ENCODE measurements around the gene EXTL2.
"Not testable (repeated sequence)": the region's sequence is repeated elsewhere in the genome, so short reads cannot be mapped to it uniquely, and the experiment has no call there.

The EXTL2 gene

DNA sequence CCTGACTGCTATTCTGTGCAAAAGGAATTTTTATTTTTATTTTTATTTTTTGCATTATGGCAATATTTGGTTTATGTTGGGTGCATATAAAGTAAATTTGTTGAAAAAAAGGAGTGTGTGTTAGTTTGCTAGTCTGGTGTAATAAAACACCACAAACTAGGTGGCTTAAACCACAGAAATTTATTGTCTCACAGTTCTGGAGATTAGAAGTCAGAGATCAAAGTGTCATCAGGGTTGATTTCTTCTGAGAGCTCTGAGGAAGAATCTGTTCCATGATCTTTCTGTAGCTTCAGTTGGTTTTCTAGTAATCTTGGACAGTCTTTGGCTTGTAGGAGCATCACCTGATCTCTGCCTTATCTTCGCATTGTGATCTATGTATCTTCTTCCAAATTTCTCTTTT lies 7.7 kb upstream of the EXTL2 start:
- DNase-seq (ENCODE audit: low read depth in 2 of 2): no peak

DNA sequence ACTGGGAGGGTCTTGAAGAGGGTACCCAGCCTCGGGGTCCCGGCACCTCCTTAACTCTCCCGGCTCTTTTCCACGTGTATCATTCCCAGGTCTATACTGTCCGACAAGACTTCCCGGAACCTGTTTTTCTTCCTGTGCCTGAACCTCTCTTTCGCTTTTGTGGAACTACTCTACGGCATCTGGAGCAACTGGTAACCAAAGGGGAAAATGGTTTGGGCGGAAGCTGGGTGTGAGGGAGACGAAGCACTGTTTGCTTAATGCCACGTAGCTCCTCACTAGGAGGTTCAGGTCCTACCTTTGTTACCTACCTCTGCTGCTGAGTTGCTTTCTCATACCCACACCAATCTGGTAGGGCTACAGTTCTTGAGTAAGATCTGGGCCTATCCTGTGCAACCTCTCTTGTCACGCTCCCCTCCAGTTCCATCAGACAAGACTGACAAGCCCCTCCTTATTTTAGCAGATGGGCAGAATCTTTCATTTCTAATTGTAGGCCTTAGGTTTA lies 1.9 kb upstream of the EXTL2 start:
- peak in 1 of 2 donors; percentile 39 for DNase-seq (ENCODE audit: low read depth in 2 of 2)

DNA sequence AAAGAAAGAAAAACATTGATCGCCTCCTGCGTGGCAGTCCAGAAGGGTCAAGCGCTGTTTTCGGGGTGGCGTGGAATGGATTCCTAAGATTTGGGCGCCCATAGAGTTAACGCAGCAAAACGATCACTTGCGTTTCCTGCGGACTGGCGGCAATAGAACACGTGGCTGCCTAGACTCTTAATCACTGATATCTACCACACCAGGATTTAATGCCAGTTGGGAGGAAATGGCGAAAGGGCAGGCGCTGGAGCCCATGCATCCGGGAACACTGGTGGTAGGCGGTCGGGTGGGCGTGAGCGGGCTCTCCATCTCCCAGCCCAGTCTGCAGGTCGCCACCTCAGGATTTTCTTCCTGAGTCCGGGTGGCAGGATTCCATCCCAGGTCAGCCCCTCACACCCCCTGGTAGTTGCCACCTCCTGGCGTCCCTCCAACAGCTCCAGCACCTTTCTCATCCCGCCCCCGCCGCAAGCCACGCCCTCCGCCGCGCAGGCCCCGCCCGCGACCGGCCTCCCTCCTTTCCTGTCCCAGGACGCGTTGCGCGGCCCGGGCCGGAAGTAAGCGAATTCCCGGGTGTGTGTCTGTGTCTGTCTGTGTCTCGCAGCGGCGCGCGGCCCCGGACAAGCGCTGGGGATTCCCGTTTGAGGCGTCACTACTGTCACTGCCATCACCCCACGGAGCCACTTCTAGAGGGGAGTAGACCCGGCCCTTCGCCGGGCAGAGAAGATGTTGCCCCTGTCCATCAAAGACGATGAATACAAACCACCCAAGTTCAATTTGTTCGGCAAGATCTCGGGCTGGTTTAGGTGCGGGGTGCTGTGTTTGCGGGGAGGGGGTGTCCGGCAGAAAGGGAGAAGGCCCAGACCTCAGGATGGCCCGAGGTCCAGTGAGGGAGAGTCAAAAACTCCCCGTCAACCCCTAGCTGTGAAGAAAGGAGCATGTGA lies 1.2 kb upstream of the EXTL2 start, which contains the start of gene SLC30A7:
Gene SLC30A7, plus strand, starts transcription at position 551 of the 941 bp plus-strand sequence. Its CDS starts 173 bp downstream, at position 724.
- DNase-seq (ENCODE audit: low read depth in 2 of 2): peak; percentile 92 to 95

DNA sequence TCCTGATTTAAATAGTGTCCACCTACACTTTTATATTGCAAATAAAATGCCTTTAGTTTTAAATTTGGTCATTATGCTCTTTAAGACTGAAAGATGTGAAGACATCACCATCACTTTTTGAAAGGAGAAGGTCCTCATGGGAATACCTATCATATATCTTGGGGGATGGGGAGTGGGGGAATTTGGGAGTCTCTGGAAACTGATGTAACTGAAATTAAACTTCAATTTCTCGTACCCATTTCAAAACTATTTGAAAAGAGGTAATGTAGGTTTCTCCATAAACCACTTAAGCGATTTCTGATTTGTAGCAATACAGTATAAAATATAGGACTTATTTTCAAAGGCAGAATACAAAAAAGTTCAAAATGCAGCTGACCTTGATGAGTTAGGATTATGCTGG lies 924 bp downstream of the EXTL2 start:
- DNase-seq (ENCODE audit: low read depth in 2 of 2): no peak

DNA sequence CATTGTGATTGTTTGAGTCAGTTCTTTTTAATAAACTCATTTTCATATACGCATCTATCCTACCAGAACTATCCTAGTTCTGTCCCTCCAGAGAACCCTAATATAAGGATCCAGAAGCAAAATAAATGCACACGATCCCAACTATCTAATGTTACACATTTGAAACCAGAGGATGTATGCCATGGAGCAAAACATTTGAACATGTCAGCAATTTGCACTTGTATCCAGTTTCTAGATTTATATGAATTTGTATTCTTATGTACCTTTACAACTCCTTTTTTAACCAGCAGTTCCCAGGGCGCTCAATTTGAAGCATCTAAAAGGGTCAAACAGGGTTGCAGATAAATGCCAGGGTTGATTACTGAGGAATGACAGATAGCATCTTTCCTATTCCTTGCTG lies 2.1 kb downstream of the EXTL2 start:
- DNase-seq (ENCODE audit: low read depth in 2 of 2): no peak

DNA sequence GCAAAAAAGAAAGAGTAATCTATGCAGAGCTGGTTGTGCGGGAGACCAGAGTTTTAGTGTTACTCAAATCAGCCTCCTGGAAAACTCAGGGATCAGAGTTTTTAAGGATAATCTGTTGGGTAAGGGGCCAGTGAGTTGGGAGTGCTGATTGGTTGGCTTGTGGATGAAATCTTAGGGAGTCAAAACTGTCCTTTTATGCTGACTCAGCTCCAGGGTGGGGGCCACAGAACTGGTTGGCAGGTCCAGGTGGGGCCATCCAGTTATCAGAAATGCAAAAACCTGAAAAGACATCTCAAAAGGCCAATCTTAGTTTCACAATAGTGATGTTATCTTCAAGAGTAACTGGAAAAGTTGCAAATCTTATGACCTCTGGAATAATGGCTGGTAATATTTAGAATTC lies 3.3 kb downstream of the EXTL2 start:
- no peak for DNase-seq (ENCODE audit: low read depth in 2 of 2)

DNA sequence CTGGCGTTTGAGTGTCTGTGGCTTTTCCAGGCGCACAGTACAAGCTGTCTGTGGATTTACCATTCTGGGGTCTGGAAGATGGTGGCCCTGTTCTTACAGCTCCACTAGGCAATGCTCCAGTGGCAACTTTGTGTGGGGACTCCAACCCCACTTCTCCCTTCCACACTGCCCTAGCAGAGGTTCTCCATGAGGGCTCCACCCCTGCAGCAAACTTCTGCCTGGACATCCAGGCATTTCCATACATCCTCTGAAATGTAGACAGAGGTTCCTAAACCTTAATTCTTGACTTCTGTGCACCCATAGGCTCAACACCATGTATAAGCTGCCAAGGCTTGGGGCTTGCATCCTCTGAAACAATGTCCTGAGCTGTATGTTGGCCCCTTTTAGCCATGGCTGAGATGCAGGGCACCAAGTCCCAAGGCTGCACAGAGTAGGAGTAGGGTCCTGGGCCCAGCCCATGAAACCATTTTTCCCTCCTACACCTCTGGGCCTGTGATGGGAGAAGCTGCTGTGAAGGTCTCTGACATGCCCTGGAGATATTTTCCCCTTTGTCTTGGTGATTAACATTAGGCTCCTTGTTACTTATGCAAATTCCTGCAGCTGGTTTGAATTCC lies 4.7 kb downstream of the EXTL2 start:
- DNase-seq (ENCODE audit: low read depth in 2 of 2): not testable (repeated sequence)

DNA sequence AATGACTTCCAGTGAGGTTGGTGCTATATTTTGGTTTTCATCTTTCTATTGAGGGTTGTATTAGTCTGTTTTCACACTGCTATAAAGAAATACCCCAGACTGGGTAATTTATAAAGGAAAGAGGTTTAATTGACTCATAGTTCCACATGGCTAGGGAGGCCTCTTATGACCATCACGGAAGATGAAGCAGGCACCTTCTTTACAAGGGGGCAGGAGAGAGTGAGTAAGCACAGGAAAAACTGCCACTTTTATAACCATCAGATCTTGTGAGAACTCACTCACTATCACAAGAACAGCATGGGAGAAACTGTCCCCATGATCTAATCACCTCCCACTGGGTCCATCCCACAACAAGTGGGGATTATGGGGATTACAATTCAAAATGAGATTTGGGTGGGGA lies 5.6 kb downstream of the EXTL2 start:
- DNase-seq (ENCODE audit: low read depth in 2 of 2): not testable (repeated sequence)

DNA sequence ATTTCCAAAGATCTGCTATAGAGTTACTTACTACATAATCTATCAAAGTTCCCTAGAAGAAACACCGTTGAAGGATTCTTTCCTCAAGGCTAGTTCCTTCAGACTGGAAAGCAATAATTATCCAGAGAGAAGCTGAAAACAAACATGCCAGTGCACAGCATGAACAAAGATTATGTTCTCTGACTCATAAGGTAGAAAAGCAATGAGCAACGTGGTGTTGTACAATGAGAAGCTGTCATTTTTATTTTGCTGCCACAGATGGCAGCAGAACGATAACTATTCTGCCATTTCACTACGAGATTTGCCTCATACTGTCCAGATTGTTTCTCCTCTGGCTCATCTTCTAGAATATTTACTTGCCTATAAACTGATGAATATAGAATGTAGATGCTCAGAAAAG lies 10.7 kb downstream of the EXTL2 start:
- no peak for DNase-seq (ENCODE audit: low read depth in 2 of 2)

DNA sequence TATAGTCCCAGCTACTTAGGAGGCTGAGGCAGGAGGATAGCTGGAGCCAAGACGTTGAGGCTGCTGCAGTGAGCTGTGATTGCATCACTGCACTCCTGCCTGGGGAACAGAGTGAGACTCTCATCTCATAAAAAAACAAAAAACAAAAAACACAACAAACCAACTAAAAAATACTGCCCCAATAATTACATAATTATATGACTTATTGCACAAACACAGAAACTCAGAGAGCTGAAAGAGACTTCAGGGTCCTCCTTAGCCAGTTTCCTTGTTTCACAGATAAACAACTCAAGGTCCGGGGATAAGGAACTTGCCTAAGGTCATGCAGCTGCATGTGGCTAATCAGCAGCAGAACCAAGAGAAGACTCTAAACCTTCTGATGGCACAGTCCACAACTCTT lies 11.9 kb downstream of the EXTL2 start:
- DNase-seq (ENCODE audit: low read depth in 2 of 2): no peak

DNA sequence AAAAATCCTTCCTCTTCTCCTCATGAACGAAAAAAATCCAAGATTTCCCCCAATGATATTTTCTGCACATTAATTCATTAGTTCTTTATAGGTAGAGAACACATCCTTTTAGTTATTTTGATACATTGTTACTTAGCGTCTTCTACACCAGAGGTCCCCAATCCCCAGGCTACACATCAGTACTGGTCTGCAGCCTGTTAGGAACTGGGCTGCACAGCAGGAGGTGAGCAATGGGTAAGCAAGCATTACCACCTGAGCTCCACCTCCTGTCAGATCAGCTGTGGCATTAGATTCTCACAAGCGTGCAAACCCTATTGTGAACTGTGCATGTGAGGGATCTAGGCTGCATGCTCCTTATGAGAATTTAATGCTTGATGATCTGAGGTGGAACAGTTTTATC lies 13.0 kb downstream of the EXTL2 start:
- no peak for DNase-seq (ENCODE audit: low read depth in 2 of 2)

DNA sequence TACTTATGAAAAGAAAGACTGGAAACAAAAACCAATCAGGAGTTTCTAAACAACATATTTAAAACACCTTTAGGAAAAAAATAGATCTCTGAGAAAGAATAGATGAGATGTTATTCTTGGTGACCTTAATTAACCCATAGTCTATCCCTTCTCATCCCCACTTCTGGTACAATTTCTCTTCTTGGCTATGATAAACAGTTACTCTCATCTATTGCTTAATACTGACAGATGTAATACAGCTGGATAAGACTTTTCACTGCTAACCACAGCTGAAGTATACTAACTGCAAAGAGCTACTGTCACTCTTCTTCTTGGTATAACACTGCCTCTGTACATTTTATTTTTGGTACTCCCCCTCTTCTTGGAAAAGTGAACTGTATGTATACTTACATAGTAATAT lies 15.2 kb downstream of the EXTL2 start:
- DNase-seq (ENCODE audit: low read depth in 2 of 2): no peak

DNA sequence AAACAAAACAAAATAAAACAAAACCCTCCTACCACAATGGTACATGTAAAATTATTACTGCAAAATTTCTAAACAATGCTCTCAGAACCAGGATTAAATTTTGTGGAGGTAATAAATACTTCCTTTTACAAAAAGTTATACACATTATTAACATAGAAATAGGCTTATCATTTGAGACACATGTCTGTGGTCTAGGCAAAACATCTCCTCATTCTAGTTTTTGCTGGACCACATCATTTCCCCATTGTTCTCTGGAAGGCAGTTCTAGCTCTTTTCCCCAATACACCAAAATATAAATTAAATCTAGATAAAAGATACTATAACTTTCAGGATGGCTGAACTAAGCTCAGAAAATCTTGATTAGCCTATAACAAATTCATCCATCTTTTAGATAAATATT lies 18.4 kb downstream of the EXTL2 start:
- DNase-seq (ENCODE audit: low read depth in 2 of 2): no peak

DNA sequence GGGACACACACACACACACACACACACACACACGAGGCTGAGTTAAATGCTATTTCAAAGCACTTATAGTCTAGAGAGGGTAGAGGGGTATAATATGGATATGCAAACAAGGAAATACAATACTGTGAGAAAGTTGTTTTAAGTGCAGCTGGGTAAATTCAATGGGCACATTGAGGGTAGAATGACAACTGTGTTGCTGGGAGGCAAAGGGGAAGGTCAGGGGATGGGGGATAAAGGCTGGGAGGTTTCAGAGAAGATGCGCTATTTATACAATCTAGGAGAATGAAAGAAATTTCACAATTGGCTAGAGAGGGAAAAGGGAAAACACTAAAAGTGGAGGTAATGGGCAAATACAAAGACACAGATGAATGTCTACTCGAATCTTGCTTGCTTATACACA lies 19.4 kb downstream of the EXTL2 start:
- DNase-seq (ENCODE audit: low read depth in 2 of 2): no peak

DNA sequence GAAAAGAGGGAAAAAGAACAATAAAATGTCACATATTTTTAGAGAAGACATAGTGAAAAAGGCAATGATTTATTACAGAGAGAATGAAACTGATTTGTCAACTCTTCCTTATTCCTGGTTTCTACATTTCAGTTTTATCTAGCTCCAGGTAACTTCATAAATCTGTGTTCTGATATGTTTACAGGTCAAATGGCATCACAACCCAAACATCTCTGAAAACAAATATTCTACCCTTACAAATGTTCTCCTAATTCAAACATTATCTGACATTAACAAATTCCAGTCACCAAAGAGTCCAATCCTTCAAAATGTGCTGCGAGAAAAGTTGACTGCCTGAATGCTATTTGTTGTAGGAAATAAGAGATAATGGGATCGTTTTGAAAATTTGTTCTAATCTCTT lies 20.2 kb downstream of the EXTL2 start:
- no peak for DNase-seq (ENCODE audit: low read depth in 2 of 2)

DNA sequence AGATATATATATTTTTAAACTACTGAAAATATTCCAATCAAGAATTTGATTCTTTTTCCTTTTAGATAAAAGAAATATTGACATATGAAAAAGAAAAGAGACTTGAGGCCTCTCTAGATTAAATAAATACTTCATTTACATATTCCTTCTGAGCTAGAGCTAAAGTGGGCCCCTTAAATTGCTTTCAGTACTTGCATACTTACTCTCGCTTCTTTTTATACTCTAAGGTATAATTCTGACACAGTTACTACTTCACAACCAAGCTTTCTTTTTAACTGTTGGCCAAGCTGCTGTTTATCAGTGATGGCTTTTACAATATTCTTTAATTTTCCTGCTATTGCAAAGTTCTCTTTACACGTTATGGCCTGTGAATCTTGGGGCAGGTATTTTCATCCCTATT lies 24.6 kb downstream of the EXTL2 start:
- DNase-seq (ENCODE audit: low read depth in 2 of 2): no peak

DNA sequence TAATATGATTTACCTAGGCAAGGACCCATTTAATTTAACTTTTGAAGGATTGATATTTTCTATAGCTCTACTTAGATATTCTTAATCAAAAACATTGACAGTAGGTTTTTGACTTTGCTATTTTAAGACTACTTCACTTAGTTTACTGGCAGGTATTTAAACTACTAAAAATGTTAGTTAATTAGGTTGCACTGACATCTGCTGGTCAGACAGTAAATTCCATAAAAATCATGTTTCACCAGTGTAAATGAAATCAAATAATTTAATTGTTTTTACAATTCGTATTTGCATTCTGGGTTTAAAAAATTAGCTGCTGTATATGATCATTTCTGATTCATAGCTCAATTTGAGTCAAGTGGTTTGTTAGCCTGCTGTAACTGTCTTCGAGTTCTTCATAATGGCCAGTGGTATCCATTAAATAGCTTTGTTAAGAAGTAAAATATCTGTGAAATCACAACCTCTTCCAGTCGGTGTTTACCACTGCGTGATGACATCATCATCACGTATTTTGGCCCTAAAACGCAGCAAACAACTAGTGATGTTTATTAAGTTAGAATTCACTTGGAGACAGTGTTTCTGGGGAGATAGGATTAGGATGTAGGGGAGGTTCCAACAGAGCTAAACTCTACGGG lies 26.2 kb downstream of the EXTL2 start:
- DNase-seq (ENCODE audit: low read depth in 2 of 2): no peak

DNA sequence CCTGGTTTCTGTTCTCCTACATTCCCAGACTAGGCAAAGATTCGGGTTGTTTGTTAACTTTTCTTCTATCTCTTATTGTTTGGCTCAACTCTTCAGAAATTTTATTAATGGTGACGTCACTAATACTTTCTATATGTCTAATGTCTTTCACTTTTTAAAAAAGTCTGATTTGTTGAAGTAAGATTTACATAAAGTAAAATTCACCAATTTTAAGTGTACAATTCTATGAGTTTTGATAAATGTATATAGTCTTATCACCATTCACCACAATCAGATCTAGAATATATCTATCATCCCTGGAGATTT lies 27.8 kb downstream of the EXTL2 start:
- no peak for DNase-seq (ENCODE audit: low read depth in 2 of 2)

DNA sequence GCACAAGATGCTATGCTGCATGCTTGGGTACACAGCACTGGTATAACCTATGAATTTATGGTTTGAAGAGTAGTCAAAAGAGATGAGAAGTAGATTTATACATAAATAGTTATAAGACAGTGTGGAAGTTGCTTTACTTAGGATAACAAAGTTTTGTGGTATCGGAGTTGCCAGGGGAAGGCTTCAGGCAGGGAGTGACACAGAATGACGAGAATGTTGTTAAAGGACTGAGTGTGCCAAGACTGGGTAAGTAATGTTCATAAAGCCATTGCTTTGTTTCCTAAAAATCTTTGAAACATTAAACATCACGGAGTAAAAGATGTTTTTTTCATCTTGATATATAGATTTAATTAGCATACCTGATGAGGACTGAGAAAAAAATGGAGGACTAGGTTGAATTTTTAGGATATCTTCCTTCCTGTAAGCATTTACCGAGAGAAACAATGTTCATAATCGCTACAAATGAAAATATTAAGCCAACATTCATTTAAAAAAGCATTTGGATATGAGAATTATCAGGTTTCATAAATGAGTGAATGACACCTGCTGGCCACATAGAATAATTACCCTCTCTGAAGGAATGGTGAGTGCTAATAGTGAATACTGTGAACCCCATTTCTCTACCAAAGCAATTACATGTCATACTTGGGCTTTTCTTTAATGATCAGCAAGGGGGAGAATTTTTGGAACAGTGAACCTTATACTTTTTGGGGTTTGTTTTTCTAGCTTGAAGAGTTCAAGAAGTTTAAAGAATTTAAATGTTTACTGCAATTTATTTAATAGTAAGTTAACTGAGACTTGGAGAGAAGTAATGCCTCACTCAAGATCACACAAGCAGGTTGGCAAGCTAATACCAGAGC lies 28.4 kb downstream of the EXTL2 start:
- DNase-seq (ENCODE audit: low read depth in 2 of 2): no peak

DNA sequence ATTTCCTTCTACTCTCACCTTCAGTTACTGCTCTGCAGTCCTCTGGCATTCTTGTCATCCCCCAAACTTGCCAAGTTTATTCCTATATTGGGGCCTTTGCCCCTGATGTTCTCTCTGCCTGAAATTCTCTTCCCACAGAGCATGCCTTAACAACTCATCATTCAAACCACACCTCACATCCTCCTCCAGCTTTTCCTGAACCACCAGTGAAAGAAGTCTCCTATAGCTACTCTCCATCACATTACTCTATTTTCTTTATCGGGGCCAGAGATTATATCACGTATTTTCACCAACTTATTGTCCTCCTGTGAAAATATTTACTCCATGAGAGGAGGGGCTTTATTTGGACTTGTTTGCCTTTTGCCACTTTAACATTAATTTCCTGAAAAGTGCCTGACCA lies 32.1 kb downstream of the EXTL2 start:
- no peak for DNase-seq (ENCODE audit: low read depth in 2 of 2)

DNA sequence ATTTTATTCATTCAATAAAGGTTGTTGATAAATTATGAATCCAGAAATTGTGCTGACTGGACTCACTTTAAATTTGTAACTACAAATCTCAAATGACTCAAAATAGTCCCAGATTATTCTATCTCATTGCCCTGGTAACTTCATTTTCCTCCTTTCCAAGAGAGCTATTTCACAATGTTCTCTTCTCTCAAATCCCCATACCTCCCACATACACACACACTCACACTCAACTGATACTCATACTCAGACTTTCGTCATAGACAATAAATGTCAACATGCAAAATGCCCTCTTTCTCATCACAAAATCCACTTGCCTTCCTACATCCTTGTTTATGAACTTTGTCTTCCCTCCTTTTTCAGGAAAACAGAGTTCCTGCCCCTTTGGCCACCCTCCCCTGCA lies 33.3 kb downstream of the EXTL2 start:
- no peak for DNase-seq (ENCODE audit: low read depth in 2 of 2)

All from activated CD8-positive, alpha-beta memory T cell treated with anti-CD3 and anti-CD28 coated beads for 4 hours (primary cell).